Measurements from ENCODE around the gene PPFIA2.

- TF ChIP-seq CTCF (IDR thresholded peaks at IDR 0.05): no peak
- no peak for TF ChIP-seq POLR2A (IDR thresholded peaks at IDR 0.05)
Observed at GRCh38 chr12:81499809-81500208, 259.3 kb downstream of the PPFIA2 start.
